NCI-H2029 (cell line): ENCODE results near the gene CHAF1A.

Experiments
- DNase-seq: peaks from one replicate; lab custom pipeline; 2025; lab: John Stamatoyannopoulos, UW

CHAF1A gene, protein sequence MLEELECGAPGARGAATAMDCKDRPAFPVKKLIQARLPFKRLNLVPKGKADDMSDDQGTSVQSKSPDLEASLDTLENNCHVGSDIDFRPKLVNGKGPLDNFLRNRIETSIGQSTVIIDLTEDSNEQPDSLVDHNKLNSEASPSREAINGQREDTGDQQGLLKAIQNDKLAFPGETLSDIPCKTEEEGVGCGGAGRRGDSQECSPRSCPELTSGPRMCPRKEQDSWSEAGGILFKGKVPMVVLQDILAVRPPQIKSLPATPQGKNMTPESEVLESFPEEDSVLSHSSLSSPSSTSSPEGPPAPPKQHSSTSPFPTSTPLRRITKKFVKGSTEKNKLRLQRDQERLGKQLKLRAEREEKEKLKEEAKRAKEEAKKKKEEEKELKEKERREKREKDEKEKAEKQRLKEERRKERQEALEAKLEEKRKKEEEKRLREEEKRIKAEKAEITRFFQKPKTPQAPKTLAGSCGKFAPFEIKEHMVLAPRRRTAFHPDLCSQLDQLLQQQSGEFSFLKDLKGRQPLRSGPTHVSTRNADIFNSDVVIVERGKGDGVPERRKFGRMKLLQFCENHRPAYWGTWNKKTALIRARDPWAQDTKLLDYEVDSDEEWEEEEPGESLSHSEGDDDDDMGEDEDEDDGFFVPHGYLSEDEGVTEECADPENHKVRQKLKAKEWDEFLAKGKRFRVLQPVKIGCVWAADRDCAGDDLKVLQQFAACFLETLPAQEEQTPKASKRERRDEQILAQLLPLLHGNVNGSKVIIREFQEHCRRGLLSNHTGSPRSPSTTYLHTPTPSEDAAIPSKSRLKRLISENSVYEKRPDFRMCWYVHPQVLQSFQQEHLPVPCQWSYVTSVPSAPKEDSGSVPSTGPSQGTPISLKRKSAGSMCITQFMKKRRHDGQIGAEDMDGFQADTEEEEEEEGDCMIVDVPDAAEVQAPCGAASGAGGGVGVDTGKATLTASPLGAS

GRCh38 chr19:4402171-4403004, at the start of gene CHAF1A:
Gene CHAF1A (plus strand): TSS chr19:4402640. CDS start chr19:4402763, 123 bp downstream.
- peak; percentile 99 for DNase-seq

DNA sequence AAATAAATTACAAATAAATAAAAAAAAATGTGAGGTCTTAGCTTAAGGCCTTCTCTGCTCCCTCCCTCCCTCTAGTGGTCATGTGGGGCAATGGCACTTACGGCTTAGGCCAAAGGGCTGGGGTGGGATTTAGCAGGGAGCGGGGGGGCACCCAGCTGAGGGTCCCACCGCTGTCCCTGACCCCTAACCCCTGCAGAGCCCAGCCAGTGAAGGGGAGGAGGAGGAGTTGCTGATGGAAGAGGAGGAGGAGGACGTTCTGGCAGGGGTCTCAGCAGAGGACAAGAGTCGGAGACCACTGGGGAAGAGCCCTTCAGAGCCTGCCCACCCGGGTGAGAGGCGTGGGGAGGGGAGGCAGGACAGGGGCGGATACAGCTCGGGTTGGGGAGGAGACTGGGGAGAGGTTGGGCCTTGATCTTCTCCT, 49.7 kb upstream of the CHAF1A start:
- DNase-seq = peak; percentile 10

DNA sequence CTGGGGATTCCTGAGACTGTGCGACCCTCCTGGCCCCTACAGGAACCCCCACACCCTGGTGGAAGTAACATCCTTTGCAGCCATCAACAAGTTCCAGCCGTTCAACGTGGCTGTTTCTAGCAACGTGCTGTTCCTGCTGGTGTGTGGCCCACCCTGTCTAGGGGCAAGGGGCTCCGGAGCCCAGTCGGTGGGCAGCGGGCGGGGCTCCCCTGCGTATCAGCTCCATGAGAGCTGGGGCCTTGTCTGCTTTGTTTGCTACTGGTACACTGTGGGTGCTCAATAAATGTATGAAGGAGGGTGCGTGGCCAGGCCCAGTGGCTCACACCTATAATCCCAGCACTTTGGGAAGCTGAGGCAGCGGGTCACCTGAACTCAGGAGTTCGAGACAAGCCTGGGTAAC, 48.2 kb upstream of the CHAF1A start:
- no peak for DNase-seq

DNA sequence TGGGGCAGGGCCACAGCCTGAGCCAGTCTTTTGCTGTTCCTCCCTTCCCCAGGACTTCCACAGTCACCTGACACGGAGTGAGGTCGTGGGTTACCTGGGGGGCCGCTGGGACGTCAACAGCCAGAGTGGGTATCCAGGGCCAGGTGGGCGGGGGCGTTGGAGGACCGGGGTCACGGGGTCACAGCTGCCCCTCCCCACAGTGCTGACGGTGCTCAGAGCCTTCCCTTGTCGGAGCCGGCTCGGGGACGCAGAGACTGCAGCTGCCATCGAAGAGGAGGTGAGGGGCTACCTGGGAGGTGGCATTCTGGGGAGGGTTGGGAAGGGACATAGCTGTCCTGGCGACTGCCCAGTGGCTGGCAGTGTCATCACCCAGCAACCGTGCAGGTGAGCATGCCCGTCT, 47.5 kb upstream of the CHAF1A start:
- no peak for DNase-seq

DNA sequence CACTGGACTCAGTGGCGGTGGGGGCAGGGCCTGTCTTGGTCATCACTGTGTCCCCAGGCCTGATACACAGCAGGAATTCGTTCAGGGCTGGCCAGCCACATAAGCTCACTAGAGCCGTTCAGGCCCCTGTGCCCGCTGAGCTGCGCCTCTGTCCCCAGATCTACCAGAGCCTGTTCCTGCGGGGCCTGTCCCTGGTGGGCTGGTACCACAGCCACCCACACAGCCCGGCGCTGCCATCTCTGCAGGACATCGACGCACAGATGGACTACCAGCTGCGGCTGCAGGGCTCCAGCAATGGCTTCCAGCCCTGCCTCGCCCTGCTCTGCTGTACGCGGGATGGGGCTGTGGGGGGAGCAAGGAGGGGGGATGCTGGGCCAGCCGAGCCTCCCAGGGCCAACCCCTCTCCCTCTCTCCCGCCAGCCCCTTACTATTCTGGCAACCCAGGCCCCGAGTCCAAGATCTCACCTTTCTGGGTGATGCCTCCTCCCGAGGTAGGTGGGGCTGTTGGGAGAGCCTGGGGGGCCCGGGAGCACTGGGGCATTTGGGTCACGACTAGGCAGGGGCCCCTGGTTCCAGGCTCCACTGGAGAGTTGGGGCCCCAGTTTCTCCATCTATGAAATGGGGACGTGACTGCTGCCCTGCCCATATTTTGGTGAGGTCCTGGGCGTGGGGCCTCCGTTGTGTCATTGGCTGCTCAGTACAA, 45.2 kb upstream of the CHAF1A start:
- DNase-seq = no peak

DNA sequence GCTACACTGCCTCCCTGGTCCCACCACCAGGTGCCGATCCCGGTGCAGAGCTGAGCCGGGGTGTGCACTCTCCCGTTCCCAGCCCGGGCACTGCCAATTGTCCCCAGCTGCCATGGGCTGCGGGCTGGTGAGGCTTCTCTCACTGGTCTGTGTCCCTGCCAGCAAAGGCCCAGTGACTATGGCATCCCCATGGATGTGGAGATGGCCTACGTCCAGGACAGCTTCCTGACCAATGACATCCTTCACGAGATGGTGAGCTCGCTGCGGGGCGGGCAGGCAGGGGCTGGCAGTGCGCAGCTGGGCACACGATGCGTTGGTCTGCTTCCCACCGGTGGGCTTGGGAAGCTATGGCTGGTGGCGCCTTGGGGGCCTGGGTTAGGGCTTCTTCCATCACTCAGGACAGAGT, 44.5 kb upstream of the CHAF1A start:
- no peak for DNase-seq

DNA sequence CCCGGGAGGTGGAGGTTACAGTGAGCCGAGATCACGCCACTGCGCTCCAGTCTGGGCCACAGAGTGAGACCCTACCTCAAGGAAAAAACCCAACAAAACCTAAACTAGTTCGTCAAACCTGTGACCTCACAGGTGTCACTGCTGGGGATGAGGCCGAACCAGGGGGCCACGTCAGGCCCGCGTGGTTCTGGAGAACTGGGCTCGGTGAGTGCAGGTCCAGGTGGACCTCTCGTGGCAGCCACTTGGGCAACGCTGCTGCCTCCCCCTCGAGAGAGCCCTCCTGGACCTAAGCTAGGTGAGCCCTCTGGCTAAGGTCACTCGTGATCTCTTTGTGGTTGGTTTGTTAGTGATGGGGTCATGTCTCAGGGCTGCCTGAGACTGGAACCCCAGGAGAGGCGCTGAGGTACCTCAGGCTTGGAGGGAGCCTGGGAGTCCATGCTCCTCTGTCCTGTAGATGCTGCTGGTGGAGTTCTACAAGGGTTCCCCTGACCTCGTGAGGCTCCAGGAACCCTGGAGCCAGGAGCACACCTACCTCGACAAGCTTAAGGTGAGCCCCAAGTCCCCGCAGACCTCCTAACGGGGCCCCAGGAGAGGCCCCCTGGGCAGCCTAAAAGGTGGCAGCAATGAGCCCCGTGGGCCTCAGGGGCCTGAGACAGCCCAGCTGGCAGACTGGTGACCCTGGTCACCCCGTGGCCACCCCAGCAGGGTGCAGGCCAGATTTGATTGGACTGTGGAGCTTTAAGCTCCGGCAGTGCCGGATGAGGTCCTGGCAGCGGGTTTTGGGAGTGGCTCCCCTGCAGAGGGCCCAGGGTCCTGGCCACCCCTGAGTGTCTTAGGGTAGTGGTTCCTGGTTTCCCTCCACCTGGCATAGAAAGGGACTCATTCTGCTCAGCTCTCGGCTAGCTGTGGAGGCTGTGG, 43.5 kb upstream of the CHAF1A start:
- no peak for DNase-seq

DNA sequence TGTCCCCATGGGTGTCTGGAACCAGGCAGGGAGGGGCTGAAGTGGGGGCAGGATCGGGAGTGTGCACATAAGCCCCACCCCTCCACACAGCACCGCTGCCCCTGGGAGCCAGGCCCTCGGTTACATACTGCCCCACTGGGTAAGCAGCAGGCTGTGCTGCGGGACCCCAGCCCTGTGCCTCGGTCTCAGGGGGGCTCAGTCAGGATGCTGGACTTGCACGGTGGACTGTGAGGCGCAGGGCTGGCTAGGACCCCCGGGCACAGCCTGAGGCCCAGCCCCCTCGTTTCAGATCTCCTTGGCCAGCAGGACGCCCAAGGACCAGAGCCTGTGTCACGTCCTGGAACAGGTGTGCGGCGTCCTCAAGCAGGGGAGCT, 42.8 kb upstream of the CHAF1A start:
- DNase-seq = no peak

GRCh38 chr19:4360081-4360569, 42.3 kb upstream of the CHAF1A start:
- DNase-seq = no peak

GRCh38 chr19:4360641-4361151, 41.7 kb upstream of the CHAF1A start:
- DNase-seq = no peak

DNA sequence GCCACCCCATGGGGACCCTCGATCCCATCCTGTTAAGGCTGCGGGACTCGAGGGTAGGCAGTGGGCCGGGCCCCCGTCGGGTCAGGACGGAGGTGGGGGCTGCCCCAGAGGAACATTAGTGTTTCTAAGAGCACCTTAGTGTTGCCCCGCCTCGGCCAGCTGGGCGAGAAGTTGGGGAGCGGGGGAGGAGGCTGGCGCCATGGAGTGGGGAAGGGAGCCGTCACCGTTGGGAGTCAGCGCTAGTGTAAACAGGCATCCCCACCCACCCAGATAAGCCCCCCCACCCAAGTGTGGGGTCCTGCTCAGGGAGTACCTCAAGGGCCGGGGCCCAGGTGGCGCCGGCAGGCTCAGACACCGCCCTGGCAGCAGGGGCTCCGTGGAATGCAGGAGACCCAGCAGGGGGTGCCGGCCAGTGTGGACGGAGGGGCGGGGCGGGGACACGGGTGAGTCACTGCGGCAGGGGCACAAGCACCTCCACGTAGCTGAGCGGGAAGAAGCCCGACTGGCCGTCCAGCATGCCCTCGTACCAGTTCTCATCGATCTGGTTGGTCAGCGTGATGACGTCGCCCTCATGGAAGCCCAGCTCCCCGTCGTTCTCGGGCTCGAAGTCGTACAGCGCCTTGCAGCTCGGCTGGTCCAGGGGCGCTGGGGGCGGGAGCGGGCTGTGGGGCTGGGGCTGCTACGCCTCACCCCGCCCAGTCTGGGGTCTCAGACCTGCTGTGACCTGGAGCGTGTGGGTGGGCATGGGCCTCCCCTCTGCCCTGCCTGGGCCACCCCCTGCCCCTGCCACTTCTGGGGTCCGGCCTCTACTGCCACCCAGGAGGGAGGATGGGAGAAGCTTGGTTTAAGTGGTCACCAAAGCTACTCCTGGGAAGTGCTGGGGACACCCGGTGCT, 41.0 kb upstream of the CHAF1A start:
- DNase-seq = no peak

DNA sequence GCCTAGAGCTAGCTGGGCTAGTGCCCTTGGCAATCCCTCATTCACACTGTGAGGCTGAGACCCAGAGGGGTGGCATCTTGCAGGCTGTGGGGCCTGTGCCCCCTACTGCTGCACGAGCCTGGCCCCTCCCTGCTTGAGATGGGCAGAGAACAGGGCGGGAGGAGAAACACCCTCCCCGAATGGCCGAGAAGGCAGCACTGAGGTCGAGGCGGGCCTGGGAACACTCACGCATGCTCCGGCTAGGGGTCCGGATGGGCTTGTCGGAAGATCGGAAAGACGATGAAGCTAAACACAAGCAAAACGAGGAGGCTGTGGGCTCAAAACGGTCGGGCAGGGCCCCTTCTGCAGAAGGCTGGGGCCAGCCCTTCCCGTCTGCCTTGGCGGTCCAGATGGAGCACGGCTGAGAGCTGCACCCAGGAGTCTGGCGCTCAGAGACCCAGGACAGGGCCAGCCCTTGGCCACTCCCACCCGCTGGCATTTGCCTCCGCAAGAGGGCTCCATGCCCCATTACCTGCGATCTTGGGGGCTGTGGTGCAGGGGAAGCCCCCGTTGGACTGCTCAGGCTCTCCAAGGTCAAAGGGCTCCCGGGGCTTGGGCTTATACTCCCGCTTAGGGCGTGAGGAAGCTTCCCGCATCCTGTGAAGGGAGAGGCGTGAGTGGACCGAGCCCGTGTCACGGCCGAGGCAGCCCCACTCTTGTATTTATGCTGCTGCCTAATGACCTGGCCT, 40.2 kb upstream of the CHAF1A start:
- DNase-seq = no peak

- DNase-seq = no peak
These were observed 39.5 kb upstream of the CHAF1A start for GRCh38 chr19:4362831-4363545.

GRCh38 chr19:4363571-4364304, 38.7 kb upstream of the CHAF1A start:
- DNase-seq = no peak

- DNase-seq = no peak
These were observed 37.1 kb upstream of the CHAF1A start for GRCh38 chr19:4365341-4365740.

DNA sequence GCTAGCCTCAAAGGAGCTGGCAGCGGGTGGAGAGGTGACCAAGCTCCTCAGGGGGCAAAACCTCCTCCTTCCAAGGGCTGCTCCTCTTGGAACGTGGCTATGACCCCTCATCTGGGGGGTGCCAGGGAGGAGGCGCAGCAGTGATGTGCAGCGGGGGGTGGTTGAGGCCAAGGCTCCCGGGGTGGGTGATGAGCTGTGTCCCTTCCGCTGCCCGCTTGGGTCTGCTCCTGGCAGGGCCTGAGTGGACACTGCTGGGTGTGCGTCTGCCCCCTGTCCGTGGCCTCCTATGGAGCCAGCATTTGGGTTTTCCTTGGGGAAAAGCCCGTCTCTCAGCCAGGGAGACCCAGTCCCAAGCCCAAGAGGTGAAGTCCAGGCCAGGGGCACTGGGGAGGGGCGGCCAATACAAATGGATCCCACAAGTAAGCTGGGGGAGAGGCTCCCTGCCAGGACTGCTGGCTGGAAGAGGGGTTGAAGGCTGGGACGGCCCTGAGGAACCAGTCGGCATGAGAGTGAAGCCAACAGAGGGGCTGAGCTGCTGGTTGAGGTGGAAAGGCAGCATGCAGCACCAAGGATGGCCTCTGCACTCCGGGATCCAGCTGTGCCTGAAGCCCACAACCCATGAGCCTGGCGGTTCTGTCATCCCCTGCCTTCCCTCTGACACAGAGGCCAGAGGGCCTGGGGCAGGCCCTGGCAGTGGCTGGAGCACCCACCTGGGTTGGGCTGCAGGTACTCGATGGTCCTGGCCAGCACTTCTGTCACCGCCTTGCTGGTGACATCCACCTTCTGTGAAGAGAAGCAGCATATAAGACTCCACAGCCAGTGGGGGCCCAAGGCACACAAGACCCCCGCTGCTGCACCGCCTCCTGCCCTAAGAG, 36.4 kb upstream of the CHAF1A start:
- no peak for DNase-seq
